D341Med (cell line): ENCODE data around the gene SF3B2.
A peak's percentile ranks its signal among the peaks of the same experiment; 100 is the strongest.
"Not testable (repeated sequence)": the region's sequence is repeated elsewhere in the genome, so short reads cannot be mapped to it uniquely, and the experiment has no call there.

Experiments
- DNase-seq: peaks from one replicate; pipeline ENCODE4 v3.0.0; 2012; ENCODE audit warnings: low spot score

The SF3B2 gene

GRCh38 chr11:66051766-66052663 lies at the start of gene SF3B2:
Gene SF3B2 (plus strand): TSS chr11:66052364. CDS start chr11:66052385, 21 bp downstream.
- peak; percentile 97 for DNase-seq

DNA sequence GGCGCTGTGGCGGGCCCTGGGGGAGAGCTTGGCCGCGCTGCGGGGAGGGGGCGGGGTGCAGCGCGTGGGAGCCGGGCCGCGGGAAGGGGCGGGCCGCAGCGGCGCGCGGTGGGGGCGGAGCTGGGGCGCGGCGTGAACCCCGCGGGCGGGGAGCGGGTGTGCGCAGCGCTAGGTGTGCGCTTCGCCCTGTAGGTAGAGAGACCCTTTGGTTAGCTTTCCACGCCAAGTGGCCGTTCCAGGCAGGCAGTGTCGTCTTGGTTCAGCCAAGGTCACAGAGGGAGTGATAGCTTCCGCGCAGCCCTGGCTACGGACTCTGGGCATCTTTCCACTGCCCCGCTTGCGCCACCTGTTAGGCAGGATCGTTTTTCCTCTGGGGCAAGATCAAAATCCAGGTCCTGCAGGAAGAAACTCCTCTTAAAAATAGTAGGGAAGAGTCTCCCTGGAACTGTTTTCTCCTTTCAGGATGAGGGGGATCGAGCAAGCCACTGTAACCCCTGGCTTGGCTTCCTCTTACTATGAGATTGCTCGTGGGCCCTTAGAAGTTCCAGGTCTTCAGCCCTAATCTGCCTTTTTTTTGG lies 49.4 kb upstream of the SF3B2 start:
- DNase-seq: peak; percentile 87

- no peak for DNase-seq
Observed at GRCh38 chr11:66003291-66003690, 48.9 kb upstream of the SF3B2 start.

DNA sequence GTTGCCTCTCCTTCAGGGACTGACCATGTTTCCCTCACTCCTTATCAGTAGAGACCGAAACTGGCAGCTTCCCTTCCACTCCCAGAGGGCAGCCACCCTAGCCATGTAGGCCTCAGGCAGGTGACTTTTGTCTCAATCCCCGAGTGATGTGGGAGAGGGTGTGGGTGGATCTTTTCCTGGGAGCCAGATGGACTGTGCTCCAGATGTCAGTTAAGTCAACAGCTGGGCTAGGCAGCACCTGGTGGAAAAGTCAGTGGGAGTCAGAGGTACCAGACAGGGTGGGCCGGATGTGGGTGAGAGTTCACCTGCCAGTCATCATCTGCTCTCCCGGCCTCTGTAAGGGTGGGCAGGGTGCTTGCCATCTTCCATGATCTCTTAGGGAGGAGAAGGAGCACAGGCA lies 48.0 kb upstream of the SF3B2 start:
- DNase-seq: no peak

GRCh38 chr11:66006134-66006890 lies 45.9 kb upstream of the SF3B2 start:
- DNase-seq: no peak

- DNase-seq: peak; percentile 24
Observed at GRCh38 chr11:66006891-66007176, 45.3 kb upstream of the SF3B2 start.

GRCh38 chr11:66007201-66007634 lies 44.9 kb upstream of the SF3B2 start:
- peak; percentile 73 for DNase-seq

- DNase-seq: no peak
Observed at GRCh38 chr11:66008095-66008467, 44.1 kb upstream of the SF3B2 start.

- DNase-seq: peak; percentile 53
Observed at GRCh38 chr11:66008468-66009101, 43.6 kb upstream of the SF3B2 start.

GRCh38 chr11:66010036-66010435 lies 42.1 kb upstream of the SF3B2 start:
- not testable (repeated sequence) for DNase-seq

- no peak for DNase-seq
Observed at GRCh38 chr11:66011239-66011784, 40.9 kb upstream of the SF3B2 start.

- peak; percentile 28 for DNase-seq
Observed at GRCh38 chr11:66011785-66012303, 40.3 kb upstream of the SF3B2 start, which contains the start of gene CST6. Gene CST6 (plus strand): TSS chr11:66012008. CDS start chr11:66012045, 37 bp downstream.

DNA sequence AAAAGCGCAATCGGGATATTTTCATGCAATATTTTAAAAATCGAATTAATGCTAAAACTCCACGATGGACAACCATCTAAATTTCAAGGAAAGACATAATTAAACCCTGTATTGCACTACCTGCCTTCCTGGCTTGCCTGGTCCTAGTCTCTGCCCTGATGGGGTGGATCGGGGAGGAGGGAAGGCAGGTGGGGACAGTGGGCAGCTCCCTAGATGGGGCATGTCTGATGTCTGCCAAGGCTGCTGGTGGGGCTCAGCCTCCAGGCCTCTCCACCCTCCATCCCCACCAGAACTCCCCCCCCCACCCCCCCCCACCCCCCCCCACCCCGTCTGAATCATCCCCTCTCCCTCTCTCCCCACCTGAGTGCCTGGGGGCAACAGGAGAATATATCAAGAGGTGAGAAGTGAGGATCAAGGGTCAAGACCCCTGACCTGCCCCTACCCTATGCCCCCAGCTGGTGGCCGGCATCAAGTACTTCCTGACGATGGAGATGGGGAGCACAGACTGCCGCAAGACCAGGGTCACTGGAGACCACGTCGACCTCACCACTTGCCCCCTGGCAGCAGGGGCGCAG lies 39.7 kb upstream of the SF3B2 start:
- DNase-seq: no peak

DNA sequence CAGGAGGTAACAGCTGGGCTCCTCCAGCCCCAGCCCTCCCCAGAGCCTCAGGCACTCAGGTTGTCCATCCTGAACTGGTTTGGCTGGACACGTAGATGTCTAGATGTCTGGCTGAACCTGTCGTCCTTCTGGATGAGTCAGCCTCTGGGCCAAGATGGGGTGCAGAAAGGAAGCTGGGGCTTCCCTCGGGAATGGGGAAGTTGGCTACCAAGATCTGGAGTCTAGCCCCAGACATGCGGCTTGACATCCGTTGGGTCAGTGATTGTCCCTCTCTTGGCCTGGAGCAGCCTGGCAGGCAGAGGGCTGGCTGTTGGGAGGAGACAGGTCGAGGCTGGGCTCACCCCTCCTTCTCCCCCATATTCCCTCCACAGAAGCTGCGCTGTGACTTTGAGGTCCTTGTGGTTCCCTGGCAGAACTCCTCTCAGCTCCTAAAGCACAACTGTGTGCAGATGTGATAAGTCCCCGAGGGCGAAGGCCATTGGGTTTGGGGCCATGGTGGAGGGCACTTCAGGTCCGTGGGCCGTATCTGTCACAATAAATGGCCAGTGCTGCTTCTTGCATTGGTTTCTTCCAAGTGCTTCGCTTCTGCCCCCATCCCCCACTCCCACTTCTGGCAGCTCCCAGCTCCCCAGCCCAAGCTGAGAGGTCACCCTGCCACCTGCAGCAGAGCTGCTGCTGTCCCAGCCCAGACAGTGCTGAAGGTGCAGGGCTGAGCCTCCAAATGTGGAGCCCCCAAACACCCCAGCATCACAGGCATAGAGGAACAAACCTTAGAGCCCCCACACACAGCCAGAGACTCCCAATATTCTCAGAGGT lies 39.0 kb upstream of the SF3B2 start:
- no peak for DNase-seq

- no peak for DNase-seq
Observed at GRCh38 chr11:66013762-66014100, 38.4 kb upstream of the SF3B2 start.

- DNase-seq: no peak
Observed at GRCh38 chr11:66014804-66015453, 37.2 kb upstream of the SF3B2 start.

- no peak for DNase-seq
Observed at GRCh38 chr11:66015454-66015881, 36.7 kb upstream of the SF3B2 start.

DNA sequence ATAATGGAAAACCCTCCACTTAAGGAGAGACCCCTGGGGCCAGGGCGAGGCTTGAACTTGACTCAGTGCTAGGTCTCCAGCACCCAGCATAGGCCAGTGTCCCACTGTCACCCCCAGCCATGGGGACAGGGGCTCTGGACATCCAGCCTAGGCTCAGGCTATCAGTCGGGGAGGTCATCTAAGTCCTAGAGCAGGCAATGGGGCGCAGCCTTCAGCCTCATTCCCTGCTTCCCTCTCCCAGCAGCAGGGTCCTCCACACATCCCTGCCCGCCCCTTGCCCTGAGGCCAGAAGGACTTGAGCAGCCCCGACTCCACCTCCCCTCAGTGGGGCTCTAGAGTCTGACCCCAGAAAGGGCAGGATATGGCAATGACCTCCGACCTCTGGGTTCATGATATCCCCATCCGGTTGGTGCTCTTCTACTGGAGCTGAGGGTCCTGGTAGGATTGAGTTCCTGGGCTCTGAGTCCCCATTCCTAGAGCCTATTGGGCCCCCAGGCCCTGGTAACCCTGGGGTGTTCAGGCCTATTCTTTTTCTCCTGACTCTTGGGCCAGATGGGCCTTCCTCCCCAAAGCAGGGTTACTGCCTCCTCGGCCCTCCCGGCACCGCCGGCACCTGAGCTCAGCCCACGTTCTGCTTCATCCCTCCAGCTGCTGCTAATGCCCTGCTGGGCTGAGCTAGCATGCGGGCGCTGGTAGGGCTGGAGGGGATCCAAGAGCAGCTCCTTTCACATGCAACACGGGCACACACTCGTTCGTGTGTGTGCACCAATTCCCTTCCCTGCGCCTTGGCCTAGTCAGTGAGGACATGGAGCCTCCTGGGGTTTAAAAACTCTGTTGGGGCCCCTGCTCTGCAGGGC lies 36.0 kb upstream of the SF3B2 start:
- no peak for DNase-seq

GRCh38 chr11:66016793-66017177 lies 35.4 kb upstream of the SF3B2 start:
- DNase-seq: no peak
